Lower lobe of right lung (tissue), 2 donors: ENCODE measurements around the gene AVPR1B. TPM values are rescaled to one million over a fixed set of nuclear protein-coding genes. Genes with fewer than 3 reads are reported as not detected.

ENCODE experiments used
- ATAC-seq, 2 donors: fragments of 200-7000 bp; cut with Tn5 transposase; one replicate each; pipeline ENCODE4 v1.9.1; 2020 to 2022; ENCODE audit warnings: mild to moderate bottlenecking in 2 of 2, moderate library complexity in 2 of 2
- DNase-seq: peaks from one replicate; pipeline ENCODE4 v3.0.0-alpha.2; 2020
- H3K27ac ChIP-seq: fragments of 200-600 bp; one replicate; pipeline ENCODE4 v1.8.0; 2022
- H3K27me3 ChIP-seq: fragments of 200-600 bp; one replicate; pipeline ENCODE4 v1.8.0; 2022; ENCODE audit warnings: low read depth
- H3K36me3 ChIP-seq: fragments of 200-600 bp; one replicate; pipeline ENCODE4 v1.8.0; 2022; ENCODE audit warnings: mild to moderate bottlenecking
- H3K4me1 ChIP-seq: fragments of 200-600 bp; one replicate; pipeline ENCODE4 v1.8.0; 2022
- H3K4me3 ChIP-seq: fragments of 200-600 bp; one replicate; pipeline ENCODE4 v1.8.0; 2022; ENCODE audit warnings: mild to moderate bottlenecking
- H3K9me3 ChIP-seq: fragments of 200-600 bp; one replicate; pipeline ENCODE4 v1.8.0; 2022
- CTCF ChIP-seq: fragments of 200-600 bp; IDR thresholded peaks from one replicate; pipeline ENCODE4 v1.8.0; 2022; ENCODE audit warnings: antibody characterized with exemption, mild to moderate bottlenecking
- intact Hi-C: fragments of 100-400 bp; cut with DNase I; formaldehyde crosslinking; loops from one replicate; pipeline ENCODE4 v1.11.0; 2022
- total RNA-seq: library from RNA; stranded (reverse); fragmentation: NEBNext Ultra II Directional; extraction: Animal tissue kit (Norgen Biotek cat#: 25700); gene quantifications from one replicate; pipeline ENCODE4 v1.2.1, GENCODE V29; 2021
- donor health status: DM: no; HTN: yes; CAD: no; lungs with severe emphysema.

Gene AVPR1B
- total RNA-seq, 1 donor from 2014 or later = not detected

DNA sequence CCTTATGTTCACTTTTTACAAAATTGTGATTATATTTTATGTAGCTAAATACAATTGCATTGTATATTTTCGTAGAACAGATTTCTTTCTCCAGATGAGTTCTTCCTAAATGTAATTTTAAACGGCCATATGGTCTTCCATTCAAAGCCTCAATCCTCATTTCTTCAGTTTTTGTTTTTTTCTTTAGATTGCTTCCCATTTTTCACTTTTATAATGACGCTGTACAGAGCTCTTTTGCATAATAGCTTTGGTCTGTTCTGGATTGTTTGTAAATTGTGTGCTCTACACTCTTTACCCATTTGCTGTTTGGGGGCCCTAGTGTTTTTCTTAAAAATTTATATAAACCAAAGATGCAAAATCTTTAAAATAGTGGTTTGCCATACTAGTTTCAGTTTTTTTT lies 27.8 kb downstream of the AVPR1B start:
- ATAC-seq = no peak
- Histone ChIP-seq H3K27me3 (no peaks in the 10 kb centered on the region), H3K36me3 (no peaks in the 10 kb centered on the region), H3K4me1 (no peaks in the 10 kb centered on the region), H3K27ac (no peak overlapping the region), H3K4me3 (no peak overlapping the region), H3K9me3 (no peaks in the 10 kb centered on the region)
- no peak for DNase-seq
- intact Hi-C loops = no loop called here
- no peak for TF ChIP-seq CTCF

GRCh38 chr1:206087091-206087490 lies 30.1 kb downstream of the AVPR1B start:
- no peaks in the 10 kb centered on the region for H3K27me3 ChIP-seq
- intact Hi-C loops = no loop called here
- DNase-seq (no peak), ATAC-seq (no peak)
- H3K4me3 ChIP-seq = no peak overlapping the region
- H3K9me3 ChIP-seq = no peaks in the 10 kb centered on the region
- no peaks in the 10 kb centered on the region for H3K36me3 ChIP-seq
- H3K27ac ChIP-seq = no peak overlapping the region
- no peaks in the 10 kb centered on the region for H3K4me1 ChIP-seq
- no peak for TF ChIP-seq CTCF

DNA sequence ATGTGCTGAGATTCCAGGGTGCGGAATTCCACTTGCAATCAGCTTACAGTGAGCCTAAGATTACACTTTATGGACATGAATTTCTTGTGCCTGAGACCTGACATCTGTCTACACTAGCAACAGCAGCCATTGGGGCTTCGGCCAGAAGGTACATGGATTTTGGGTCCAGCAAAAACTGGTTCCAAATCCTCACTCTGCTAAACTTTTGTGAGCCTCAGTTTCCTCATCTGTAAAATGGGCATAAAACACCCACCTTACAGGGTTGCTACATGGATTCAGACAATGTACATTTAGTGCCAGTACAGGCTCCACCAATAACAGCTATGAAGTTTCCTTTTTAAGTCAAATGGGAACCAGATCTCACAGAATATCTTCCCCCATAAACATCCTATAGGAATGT lies 33.4 kb downstream of the AVPR1B start:
- Histone ChIP-seq H3K9me3 (no peaks in the 10 kb centered on the region), H3K4me3 (no peak overlapping the region), H3K4me1 (no peaks in the 10 kb centered on the region), H3K36me3 (no peaks in the 10 kb centered on the region), H3K27ac (no peak overlapping the region), H3K27me3 (no peaks in the 10 kb centered on the region)
- ATAC-seq (no peak), DNase-seq (no peak)
- intact Hi-C loops = no loop called here
- TF ChIP-seq CTCF = no peak

- Histone ChIP-seq H3K4me3 (no peak overlapping the region), H3K27me3 (no peaks in the 10 kb centered on the region), H3K27ac (no peak overlapping the region), H3K9me3 (no peaks in the 10 kb centered on the region), H3K4me1 (no peaks in the 10 kb centered on the region), H3K36me3 (no peaks in the 10 kb centered on the region)
- ATAC-seq (no peak), DNase-seq (no peak)
- intact Hi-C loops = no loop called here
- TF ChIP-seq CTCF = no peak
Observed at GRCh38 chr1:206082831-206083695, 34.1 kb downstream of the AVPR1B start.

GRCh38 chr1:206081856-206082255 lies 35.3 kb downstream of the AVPR1B start:
- no peaks in the 10 kb centered on the region for H3K36me3 ChIP-seq
- peak; percentile 40 to 43 for ATAC-seq
- H3K9me3 ChIP-seq = no peaks in the 10 kb centered on the region
- no peak for TF ChIP-seq CTCF
- no peak overlapping the region for H3K27ac ChIP-seq
- intact Hi-C loops = no loop called here
- DNase-seq = no peak
- H3K4me3 ChIP-seq = no peak overlapping the region
- H3K4me1 ChIP-seq = no peaks in the 10 kb centered on the region
- H3K27me3 ChIP-seq = no peaks in the 10 kb centered on the region
